ENCODE data around the gene ACKR2.
"Not testable (repeated sequence)": the region's sequence is repeated elsewhere in the genome, so short reads cannot be mapped to it uniquely, and the experiment has no call there.

ACKR2 gene

DNA sequence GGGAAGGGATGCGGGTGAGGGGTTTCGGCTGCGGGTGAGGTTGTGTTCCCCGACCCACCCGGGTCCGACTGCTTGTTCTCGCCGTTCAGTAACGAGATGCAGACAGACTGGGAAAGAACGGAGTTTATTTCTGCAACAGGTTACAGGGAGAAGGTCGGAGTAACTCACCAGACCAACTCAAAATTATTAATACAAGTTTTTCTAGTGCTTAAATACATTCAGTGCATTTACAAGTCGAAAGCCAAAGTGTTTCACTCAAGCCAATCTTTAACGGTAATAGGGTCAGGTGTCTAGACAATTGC lies 4.5 kb upstream of the ACKR2 start:
- Histone ChIP-seq H3K4me1 (ENCODE audit: insufficient read depth, low read length) (peaks cover 16% of the 10 kb centered on the region), H2AFZ (ENCODE audit: low read depth, low read length) (peak overlapping the region; percentile 65), H3K36me3 (ENCODE audit: insufficient read depth, low read length) (peaks cover 4% of the 10 kb centered on the region), H3K4me3 (ENCODE audit: low read length) (peak overlapping the region; percentile 63), H3K27me3 (ENCODE audit: insufficient read depth, low read length) (no peaks in the 10 kb centered on the region), H3K9me3 (ENCODE audit: low read length) (no peaks in the 10 kb centered on the region)

- H2AFZ ChIP-seq (ENCODE audit: low read depth, low read length) = peak overlapping the region; percentile 65
Observed at GRCh38 chr3:42805141-42805821, 4.0 kb upstream of the ACKR2 start.

DNA sequence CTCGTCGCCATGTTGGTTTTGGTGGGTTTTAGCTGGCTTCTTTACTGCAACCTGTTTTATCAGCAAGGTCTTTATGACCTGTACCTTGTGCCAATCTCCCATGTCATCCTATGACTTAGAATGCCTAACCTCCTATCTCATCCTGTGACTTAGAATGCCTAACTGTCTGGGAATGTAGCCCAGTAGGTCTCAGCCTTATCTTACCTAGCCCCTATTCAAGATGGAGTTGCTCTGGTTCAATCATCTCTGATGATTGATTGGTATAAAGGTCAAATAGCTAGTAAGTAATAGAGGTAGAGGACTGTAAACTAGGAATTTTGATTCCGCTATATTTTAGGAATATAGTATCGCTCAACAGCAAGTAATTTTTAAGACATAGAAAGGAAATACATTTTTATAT lies 1.3 kb upstream of the ACKR2 start:
- H3K4me3 ChIP-seq (ENCODE audit: low read length) = no peak overlapping the region
- H2AFZ ChIP-seq (ENCODE audit: low read depth, low read length) = no peak overlapping the region
- H3K36me3 ChIP-seq (ENCODE audit: insufficient read depth, low read length) = no peaks in the 10 kb centered on the region

More at GRCh38 chr3:42805141-42805821, 4.0 kb upstream of the ACKR2 start:
- H3K4me1 ChIP-seq (ENCODE audit: insufficient read depth, low read length) = peaks cover 16% of the 10 kb centered on the region
- peak overlapping the region; percentile 63 for H3K4me3 ChIP-seq (ENCODE audit: low read length)
- no peaks in the 10 kb centered on the region for H3K9me3 ChIP-seq (ENCODE audit: low read length)
- H3K36me3 ChIP-seq (ENCODE audit: insufficient read depth, low read length) = peaks cover 2% of the 10 kb centered on the region
- H3K27me3 ChIP-seq (ENCODE audit: insufficient read depth, low read length) = no peaks in the 10 kb centered on the region

DNA sequence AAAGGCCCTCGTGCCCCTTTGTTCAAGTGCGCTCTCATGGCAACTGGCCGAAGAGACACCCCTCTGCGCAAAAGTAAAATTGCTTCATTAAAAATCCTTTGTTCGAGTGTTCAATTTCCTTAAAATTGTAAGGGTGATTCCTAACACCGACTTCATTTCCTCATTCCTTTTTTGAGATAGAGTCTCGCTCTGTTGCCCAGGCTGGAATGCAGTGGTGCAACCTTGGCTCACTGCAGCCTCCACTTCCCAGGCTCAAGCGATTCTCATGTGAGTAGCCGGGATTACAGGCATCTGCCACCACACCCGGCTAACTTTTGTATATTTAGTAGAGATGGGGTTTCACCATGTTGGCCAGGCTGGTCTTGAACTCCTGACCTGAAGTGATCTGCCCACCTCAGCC lies 1.5 kb downstream of the ACKR2 start:
- not testable (repeated sequence) for H2AFZ ChIP-seq (ENCODE audit: low read depth, low read length); H3K36me3 ChIP-seq (ENCODE audit: insufficient read depth, low read length); H3K4me3 ChIP-seq (ENCODE audit: low read length); H3K9me3 ChIP-seq (ENCODE audit: low read length); H3K27me3 ChIP-seq (ENCODE audit: insufficient read depth, low read length)
- peaks cover 12% of the 10 kb centered on the region for H3K4me1 ChIP-seq (ENCODE audit: insufficient read depth, low read length)

More for the DNA sequence above, 1.3 kb upstream of the ACKR2 start:
- Histone ChIP-seq H3K27me3 (ENCODE audit: insufficient read depth, low read length) (no peaks in the 10 kb centered on the region), H3K4me1 (ENCODE audit: insufficient read depth, low read length) (peaks cover 10% of the 10 kb centered on the region), H3K9me3 (ENCODE audit: low read length) (no peaks in the 10 kb centered on the region)

- H3K27me3 ChIP-seq (ENCODE audit: insufficient read depth, low read length) = not testable (repeated sequence)
Observed at GRCh38 chr3:42811118-42811883, 2.1 kb downstream of the ACKR2 start.

GRCh38 chr3:42814246-42814645 lies 5.0 kb downstream of the ACKR2 start:
- no peak overlapping the region for H3K4me3 ChIP-seq (ENCODE audit: low read length)
- peaks cover 7% of the 10 kb centered on the region for H3K27me3 ChIP-seq (ENCODE audit: insufficient read depth, low read length)
- H2AFZ ChIP-seq (ENCODE audit: low read depth, low read length) = no peak overlapping the region
- H3K4me1 ChIP-seq (ENCODE audit: insufficient read depth, low read length) = peaks cover 12% of the 10 kb centered on the region
- H3K9me3 ChIP-seq (ENCODE audit: low read length) = no peaks in the 10 kb centered on the region
- H3K36me3 ChIP-seq (ENCODE audit: insufficient read depth, low read length) = no peaks in the 10 kb centered on the region

More at GRCh38 chr3:42811118-42811883, 2.1 kb downstream of the ACKR2 start:
- H3K4me1 ChIP-seq (ENCODE audit: insufficient read depth, low read length) = peaks cover 12% of the 10 kb centered on the region
- H3K9me3 ChIP-seq (ENCODE audit: low read length); H2AFZ ChIP-seq (ENCODE audit: low read depth, low read length); H3K36me3 ChIP-seq (ENCODE audit: insufficient read depth, low read length); H3K4me3 ChIP-seq (ENCODE audit: low read length): not testable (repeated sequence)

DNA sequence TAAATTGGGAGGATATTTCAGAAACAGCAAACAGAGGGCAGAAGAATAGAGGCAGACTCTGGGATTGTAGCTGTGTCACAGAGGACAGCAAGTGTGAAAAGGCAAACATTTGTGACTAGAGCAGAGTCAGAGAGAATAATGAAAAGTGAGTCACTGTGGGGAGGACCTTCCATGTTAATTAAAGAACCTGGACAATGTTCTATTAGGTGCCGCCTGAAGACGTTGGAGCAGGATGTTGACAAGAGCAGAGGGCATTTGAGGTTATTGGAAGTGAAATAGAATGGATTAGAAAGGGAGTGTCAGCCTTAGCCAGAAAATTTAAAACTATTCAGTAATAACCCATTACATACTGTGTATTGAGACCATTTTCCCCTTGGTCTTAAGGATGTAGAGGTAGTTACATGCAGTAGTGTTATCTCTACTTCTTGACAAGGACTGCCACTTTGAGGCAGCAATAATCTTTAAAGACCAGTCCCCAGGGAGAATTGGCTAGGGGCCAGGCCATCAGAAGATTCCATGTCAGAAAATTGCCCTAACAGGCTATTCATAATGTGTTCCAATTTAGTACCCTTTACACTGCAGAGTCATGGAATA lies 5.8 kb downstream of the ACKR2 start:
- Histone ChIP-seq H2AFZ (ENCODE audit: low read depth, low read length) (no peak overlapping the region), H3K4me1 (ENCODE audit: insufficient read depth, low read length) (peaks cover 19% of the 10 kb centered on the region), H3K27me3 (ENCODE audit: insufficient read depth, low read length) (peaks cover 7% of the 10 kb centered on the region), H3K4me3 (ENCODE audit: low read length) (no peak overlapping the region), H3K9me3 (ENCODE audit: low read length) (no peaks in the 10 kb centered on the region), H3K36me3 (ENCODE audit: insufficient read depth, low read length) (no peaks in the 10 kb centered on the region)

DNA sequence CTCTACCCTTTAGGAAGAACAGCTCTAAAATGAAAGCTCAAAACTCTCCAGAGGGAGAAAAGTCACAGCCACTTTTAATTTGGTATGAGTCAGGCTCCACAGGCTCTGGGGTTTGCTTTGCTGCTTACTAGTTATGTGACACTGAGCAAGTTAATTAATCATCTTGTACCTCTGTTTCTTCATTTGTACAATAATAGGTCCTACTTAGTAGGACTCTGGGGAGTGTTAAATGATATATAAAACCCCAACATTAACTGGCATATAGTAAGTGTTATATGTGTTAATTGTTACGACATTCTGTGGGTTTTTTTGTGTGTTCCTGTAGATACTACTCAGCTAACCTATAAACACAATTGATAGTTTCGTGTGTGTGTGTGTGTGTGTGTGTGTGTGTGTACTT lies 6.6 kb downstream of the ACKR2 start:
- Histone ChIP-seq H3K9me3 (ENCODE audit: low read length) (no peaks in the 10 kb centered on the region), H2AFZ (ENCODE audit: low read depth, low read length) (no peak overlapping the region), H3K4me3 (ENCODE audit: low read length) (no peak overlapping the region), H3K4me1 (ENCODE audit: insufficient read depth, low read length) (peaks cover 20% of the 10 kb centered on the region), H3K27me3 (ENCODE audit: insufficient read depth, low read length) (peaks cover 7% of the 10 kb centered on the region), H3K36me3 (ENCODE audit: insufficient read depth, low read length) (no peaks in the 10 kb centered on the region)

GRCh38 chr3:42819351-42819965 lies 10.2 kb downstream of the ACKR2 start:
- H3K9me3 ChIP-seq (ENCODE audit: low read length) = peaks cover 1% of the 10 kb centered on the region
- H3K36me3 ChIP-seq (ENCODE audit: insufficient read depth, low read length) = no peaks in the 10 kb centered on the region
- H3K4me3 ChIP-seq (ENCODE audit: low read length) = no peak overlapping the region
- peaks cover 32% of the 10 kb centered on the region for H3K4me1 ChIP-seq (ENCODE audit: insufficient read depth, low read length)
- peaks cover 7% of the 10 kb centered on the region for H3K27me3 ChIP-seq (ENCODE audit: insufficient read depth, low read length)
- H2AFZ ChIP-seq (ENCODE audit: low read depth, low read length) = no peak overlapping the region

DNA sequence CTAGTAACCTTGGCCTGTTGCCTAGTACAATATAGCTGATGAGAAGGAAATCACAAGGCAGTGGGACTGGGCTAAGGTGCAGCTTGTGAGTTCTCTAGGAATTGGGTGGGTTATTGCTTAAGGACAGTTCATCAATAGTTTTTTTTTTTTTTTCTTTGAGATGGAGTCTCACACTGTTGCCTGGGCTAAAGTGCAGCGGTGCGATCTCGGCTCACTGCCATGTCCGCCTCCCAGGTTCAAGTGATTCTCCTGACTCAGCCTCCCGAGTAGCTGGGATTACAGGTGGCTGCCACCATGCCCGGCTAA lies 11.5 kb downstream of the ACKR2 start:
- H3K36me3 ChIP-seq (ENCODE audit: insufficient read depth, low read length) = no peaks in the 10 kb centered on the region

GRCh38 chr3:42822828-42823227 lies 13.6 kb downstream of the ACKR2 start:
- Histone ChIP-seq H3K27me3 (ENCODE audit: insufficient read depth, low read length) (peaks cover 4% of the 10 kb centered on the region), H2AFZ (ENCODE audit: low read depth, low read length) (peak overlapping the region; percentile 0), H3K9me3 (ENCODE audit: low read length) (peaks cover 1% of the 10 kb centered on the region), H3K4me1 (ENCODE audit: insufficient read depth, low read length) (peaks cover 29% of the 10 kb centered on the region), H3K36me3 (ENCODE audit: insufficient read depth, low read length) (no peaks in the 10 kb centered on the region), H3K4me3 (ENCODE audit: low read length) (no peak overlapping the region)

More for the DNA sequence above, 11.5 kb downstream of the ACKR2 start:
- H3K27me3 ChIP-seq (ENCODE audit: insufficient read depth, low read length) = peaks cover 7% of the 10 kb centered on the region
- H2AFZ ChIP-seq (ENCODE audit: low read depth, low read length) = no peak overlapping the region
- H3K9me3 ChIP-seq (ENCODE audit: low read length) = peaks cover 1% of the 10 kb centered on the region
- peaks cover 21% of the 10 kb centered on the region for H3K4me1 ChIP-seq (ENCODE audit: insufficient read depth, low read length)
- no peak overlapping the region for H3K4me3 ChIP-seq (ENCODE audit: low read length)

GRCh38 chr3:42823351-42823750 lies 14.1 kb downstream of the ACKR2 start:
- Histone ChIP-seq H3K36me3 (ENCODE audit: insufficient read depth, low read length) (no peaks in the 10 kb centered on the region), H3K4me1 (ENCODE audit: insufficient read depth, low read length) (peaks cover 29% of the 10 kb centered on the region), H2AFZ (ENCODE audit: low read depth, low read length) (peak overlapping the region; percentile 0), H3K4me3 (ENCODE audit: low read length) (no peak overlapping the region), H3K9me3 (ENCODE audit: low read length) (peaks cover 1% of the 10 kb centered on the region), H3K27me3 (ENCODE audit: insufficient read depth, low read length) (no peaks in the 10 kb centered on the region)

DNA sequence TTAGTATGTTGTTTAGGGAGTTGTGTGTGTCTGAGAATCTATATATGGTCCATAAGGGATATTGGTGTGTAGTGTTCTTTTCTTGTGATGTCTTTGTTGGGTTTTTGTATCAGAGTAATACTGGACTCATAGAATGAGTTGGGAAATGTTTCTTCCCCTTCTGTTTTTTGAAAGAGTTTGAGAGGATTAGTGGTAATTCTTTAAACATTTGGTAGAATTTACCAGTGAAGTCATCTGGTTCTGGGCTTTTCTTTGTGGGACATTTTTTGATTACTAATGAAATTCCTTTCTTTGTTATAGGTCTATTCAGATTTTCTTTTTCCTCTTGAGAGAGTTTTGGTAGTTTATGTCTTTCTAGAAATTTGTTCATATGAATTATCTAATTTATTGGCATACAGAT lies 16.9 kb downstream of the ACKR2 start:
- Histone ChIP-seq H3K4me1 (ENCODE audit: insufficient read depth, low read length) (peaks cover 21% of the 10 kb centered on the region), H3K36me3 (ENCODE audit: insufficient read depth, low read length) (no peaks in the 10 kb centered on the region), H3K27me3 (ENCODE audit: insufficient read depth, low read length) (no peaks in the 10 kb centered on the region), H3K4me3 (ENCODE audit: low read length) (no peak overlapping the region), H2AFZ (ENCODE audit: low read depth, low read length) (no peak overlapping the region), H3K9me3 (ENCODE audit: low read length) (peaks cover 1% of the 10 kb centered on the region)
